HG03342 (cell line): ENCODE data around the gene ADGRB3.
"Not testable (repeated sequence)": the region's sequence is repeated elsewhere in the genome, so short reads cannot be mapped to it uniquely, and the experiment has no call there.

Experiments used
- ATAC-seq: cut with Tn5 transposase; IDR thresholded peaks from one replicate; pipeline ENCODE4 v1.9.1; 2021; ENCODE audit warnings: mild to moderate bottlenecking, moderate library complexity; ENCODE audit not compliant: unreplicated experiment

The ADGRB3 gene

DNA sequence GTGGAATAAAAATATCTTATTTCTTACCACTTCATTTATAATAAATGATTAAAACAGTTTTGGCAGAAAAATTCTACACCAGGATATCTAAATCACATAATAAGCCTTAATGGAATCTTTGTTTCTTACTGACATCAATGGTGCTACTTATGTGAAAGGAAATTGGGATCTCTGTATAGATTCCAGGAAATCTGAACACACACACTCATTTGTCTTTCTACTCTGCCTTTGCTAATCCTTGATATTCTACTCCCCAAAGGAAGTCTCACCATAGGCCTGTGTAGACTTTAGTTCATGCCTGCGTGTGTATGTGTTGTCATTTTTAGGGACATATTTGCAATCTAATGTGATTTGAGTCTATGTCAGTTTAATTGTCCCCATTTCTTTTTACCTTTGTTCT, 7.9 kb downstream of the ADGRB3 start:
- ATAC-seq: no peak

- no peak for ATAC-seq
These were observed 14.6 kb downstream of the ADGRB3 start for GRCh38 chr6:68649669-68650068.

- ATAC-seq: no peak
These were observed 15.1 kb downstream of the ADGRB3 start for GRCh38 chr6:68650142-68650541.

- ATAC-seq: no peak
These were observed 16.2 kb downstream of the ADGRB3 start for GRCh38 chr6:68651011-68651985.

DNA sequence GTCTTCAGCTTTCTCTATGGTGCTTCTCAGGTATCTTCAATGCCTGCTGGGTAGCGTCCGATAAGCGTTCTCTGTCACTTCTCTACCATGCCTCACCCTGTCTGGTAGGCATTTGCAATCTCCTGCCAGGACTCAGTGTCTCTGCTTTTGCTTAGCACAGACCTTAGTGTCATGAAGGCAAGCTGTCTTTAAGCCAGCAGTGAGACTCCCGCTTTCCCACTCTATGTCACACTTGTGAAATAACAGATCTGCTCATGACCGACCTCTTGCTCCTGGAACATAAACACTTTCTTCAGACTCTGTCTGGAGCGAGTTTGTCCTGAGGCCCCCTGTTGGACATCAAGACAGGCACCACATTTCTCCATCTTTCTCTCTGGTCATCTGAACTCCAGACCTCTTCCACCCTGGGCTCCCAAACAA, 17.0 kb downstream of the ADGRB3 start:
- ATAC-seq: no peak

DNA sequence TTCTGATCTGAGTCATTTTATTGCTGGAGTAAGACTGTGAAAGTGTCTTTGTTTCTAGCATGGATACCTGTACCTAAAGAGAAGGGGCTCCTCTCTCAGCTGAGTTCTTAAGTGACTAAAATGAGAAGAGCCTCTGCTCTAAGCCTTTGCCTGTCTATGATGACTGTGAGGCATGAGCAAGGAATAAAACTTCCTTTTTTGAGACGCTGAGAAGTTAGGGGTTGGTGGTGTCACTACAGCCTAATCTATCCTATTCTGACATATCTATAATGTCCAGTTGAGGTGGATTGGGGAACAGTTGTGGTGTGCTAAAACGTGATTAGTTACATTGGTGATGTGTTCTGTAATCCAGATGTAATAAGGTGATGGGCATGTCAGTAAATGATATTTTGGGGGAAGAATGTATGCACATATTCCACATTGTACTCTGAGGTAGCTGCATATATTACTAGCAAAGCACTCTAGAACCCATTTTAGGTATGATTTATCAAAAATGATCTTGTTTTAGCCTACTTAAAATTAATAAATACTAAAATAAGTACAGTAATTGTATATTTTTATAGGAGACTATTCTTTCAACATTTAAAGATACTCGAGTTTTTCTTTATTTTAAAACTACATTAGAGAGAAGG, 18.1 kb downstream of the ADGRB3 start:
- ATAC-seq: no peak

GRCh38 chr6:68653706-68654089, 18.6 kb downstream of the ADGRB3 start:
- ATAC-seq: no peak

- no peak for ATAC-seq
These were observed 19.1 kb downstream of the ADGRB3 start for GRCh38 chr6:68654134-68654533.

GRCh38 chr6:68655028-68655427, 19.9 kb downstream of the ADGRB3 start:
- no peak for ATAC-seq

DNA sequence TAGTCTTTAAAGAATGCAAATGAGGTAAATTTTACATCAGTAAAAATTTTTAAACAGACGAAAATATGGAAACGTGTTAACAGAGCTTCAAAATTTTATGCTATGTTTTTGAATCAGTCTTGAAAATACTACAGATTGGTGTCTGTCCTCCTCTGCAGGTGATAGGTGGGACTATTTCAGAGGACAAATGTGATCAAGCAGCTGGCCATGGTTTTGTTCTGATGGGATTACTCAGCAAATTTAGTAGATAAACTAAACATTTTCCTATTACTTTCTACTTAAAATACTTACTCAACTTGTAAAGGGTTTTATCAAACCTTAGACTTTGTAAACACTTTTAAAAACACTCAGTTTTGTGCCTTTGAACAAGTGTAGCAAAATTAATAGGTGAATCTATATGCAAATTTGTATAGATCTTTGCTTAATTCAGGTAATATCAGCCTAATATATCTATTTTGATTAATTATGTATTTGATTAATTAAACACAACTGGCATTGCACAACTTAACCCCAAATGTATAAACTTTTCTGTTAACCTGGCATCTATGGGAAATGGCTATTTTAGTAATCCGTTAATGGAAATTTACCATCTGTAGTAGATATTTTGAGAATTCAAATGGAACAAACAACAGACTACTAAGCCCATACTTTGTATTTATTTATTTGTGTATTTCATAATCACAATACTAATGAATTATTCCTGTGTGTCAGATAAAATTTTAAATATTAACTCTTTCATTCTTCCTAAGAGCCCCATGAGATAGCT, 22.5 kb downstream of the ADGRB3 start:
- no peak for ATAC-seq

- ATAC-seq: no peak
These were observed 23.3 kb downstream of the ADGRB3 start for GRCh38 chr6:68658338-68658737.

GRCh38 chr6:68673255-68673654, 38.2 kb downstream of the ADGRB3 start:
- ATAC-seq: no peak

GRCh38 chr6:68675548-68675947, 40.5 kb downstream of the ADGRB3 start:
- ATAC-seq: no peak

GRCh38 chr6:68676094-68676493, 41.0 kb downstream of the ADGRB3 start:
- not testable (repeated sequence) for ATAC-seq

- ATAC-seq: no peak
These were observed 42.0 kb downstream of the ADGRB3 start for GRCh38 chr6:68677058-68677457.

- no peak for ATAC-seq
These were observed 44.3 kb downstream of the ADGRB3 start for GRCh38 chr6:68679399-68679798.

DNA sequence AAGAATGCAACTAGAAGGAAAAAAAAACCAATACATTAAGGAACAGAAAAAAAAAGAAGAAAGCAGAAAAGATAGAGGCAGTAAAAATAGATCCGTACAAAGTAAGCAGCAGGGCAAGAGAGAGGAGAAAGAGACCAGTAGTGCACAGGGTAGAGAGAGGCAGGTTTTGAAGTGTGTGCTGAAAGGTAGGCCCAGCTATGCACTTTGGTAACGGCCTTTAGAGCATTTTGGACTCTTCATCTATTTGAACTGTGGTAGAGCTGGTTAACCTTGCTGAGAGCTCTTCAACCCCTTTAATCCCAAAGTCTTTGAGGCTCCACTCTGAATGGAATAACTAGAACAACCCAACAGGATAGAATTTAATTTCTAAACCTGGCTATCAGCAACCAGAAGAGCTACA, 45.2 kb downstream of the ADGRB3 start:
- no peak for ATAC-seq

GRCh38 chr6:68689910-68690309, 54.8 kb downstream of the ADGRB3 start:
- no peak for ATAC-seq

DNA sequence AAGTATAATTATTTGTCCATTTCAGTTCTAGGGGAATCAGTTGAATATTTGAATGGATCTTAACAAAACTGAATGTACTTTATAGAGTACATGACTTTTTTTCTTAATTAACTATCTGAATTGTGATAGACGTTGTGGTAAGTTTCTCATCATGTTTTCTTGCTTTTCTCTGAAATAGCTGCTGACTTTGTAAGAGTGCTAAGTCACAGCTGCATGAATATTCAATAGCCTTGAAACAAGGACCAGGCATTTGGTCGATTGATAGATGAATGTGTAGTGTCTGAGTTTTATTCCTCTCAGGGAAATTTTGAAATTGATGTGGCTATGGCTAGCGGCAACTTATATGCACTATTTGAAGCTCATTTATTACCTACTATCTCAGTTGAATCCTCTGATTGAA, 56.0 kb downstream of the ADGRB3 start:
- no peak for ATAC-seq

- ATAC-seq: no peak
These were observed 58.2 kb downstream of the ADGRB3 start for GRCh38 chr6:68693271-68693670.

DNA sequence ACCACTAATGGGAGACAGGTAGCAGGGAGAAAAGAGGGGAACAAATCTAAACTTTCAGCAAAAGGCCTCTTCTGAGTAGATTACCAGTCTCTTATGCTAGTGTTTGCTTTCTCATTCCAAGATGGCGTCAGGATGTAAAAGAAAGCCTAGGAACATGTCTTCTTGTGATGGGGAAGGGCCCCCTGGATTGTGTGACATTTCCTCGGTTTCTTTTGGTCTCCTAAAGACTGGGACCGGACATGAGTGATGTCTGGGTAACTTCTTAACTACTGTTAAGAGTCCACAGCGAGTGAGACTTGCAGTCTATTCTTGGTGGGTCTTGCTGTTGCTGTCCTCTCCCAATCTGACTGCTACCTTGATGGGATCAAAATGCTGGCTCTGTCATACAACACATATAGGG, 60.3 kb downstream of the ADGRB3 start:
- ATAC-seq: no peak
